LNCaP clone FGC (cell line): ENCODE results near the gene NHLH2.
A peak's percentile ranks its signal among the peaks of the same experiment; 100 is the strongest.

ENCODE experiments used
- DNase-seq: peaks from one replicate; pipeline ENCODE4 v3.0.0-alpha.2; 2011; ENCODE audit warnings: low read depth
- H3K4me3 ChIP-seq: 2 replicates; pipeline ENCODE4 v1.5.1; 2011; ENCODE audit warnings: mild to moderate bottlenecking, low read depth, low read length, control low read depth
- TF ChIP-seq, protein P1 (sequence below): IDR thresholded peaks from 2 replicates; pipeline ENCODE4 v1.5.1; 2012; ENCODE audit warnings: mild to moderate bottlenecking; ENCODE audit not compliant: control insufficient read depth, insufficient read depth; ENCODE audit errors: extremely low read depth

The NHLH2 gene

DNA sequence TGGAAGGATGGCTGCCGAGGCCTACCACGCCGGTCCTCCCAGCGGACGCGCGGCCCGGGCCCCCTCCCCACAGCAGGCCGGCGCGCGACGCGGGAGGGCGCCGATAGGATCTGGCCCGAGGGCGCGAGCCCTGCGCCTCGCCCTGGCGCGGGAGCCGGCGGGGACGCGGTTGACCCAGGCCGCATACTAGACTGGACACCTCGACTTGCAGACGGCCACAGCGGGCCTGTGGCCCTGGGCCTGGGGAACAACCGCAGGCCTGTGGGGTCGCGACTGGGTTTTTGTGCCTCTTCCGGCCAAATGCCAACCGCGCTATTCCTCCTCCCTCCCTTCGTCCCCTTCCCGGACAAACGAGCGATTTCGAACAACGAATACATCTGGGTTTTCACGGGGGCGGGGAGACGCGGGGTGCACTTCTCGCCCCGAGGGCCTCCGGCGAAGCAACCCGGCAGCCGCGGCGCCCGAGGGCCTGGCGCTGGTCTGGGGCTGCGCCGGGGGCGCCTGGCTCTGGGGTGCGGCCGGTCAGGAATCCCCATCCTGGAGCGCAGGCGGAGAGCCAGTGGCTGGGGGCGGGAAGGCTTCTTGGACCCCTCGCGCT lies 2.4 kb downstream of the NHLH2 start:
- TF ChIP-seq, protein P1, sequence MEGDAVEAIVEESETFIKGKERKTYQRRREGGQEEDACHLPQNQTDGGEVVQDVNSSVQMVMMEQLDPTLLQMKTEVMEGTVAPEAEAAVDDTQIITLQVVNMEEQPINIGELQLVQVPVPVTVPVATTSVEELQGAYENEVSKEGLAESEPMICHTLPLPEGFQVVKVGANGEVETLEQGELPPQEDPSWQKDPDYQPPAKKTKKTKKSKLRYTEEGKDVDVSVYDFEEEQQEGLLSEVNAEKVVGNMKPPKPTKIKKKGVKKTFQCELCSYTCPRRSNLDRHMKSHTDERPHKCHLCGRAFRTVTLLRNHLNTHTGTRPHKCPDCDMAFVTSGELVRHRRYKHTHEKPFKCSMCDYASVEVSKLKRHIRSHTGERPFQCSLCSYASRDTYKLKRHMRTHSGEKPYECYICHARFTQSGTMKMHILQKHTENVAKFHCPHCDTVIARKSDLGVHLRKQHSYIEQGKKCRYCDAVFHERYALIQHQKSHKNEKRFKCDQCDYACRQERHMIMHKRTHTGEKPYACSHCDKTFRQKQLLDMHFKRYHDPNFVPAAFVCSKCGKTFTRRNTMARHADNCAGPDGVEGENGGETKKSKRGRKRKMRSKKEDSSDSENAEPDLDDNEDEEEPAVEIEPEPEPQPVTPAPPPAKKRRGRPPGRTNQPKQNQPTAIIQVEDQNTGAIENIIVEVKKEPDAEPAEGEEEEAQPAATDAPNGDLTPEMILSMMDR: no peak
- DNase-seq: no peak
- H3K4me3 ChIP-seq: no peak overlapping the region

- TF ChIP-seq, protein P1: no peak
- H3K4me3 ChIP-seq: no peak overlapping the region
- no peak for DNase-seq
These were observed 3.0 kb downstream of the NHLH2 start for GRCh38 chr1:115837740-115838421.

- TF ChIP-seq, protein P1: no peak
- no peak for DNase-seq
- no peak overlapping the region for H3K4me3 ChIP-seq
These were observed 3.6 kb downstream of the NHLH2 start for GRCh38 chr1:115837341-115837739.

DNA sequence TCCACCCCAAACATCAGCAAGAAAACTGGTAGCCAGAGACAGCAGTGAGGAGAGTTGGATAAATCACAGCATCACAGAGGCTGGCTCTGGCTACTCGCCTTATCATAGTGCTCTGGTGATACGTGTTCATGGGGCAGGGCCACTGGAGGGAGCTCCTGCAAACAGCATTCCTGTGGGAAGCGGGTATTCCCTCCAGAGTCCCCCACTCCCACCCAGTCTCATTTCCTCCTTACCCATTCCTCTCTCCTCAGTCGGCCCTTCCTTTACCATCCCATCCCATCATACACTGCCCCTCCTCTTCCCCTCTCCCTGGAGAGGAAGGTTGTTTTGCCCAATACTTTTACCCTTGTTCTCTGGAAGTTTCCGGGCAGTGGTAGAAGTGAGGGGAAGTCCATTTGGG lies 7.1 kb downstream of the NHLH2 start:
- TF ChIP-seq, protein P1: 0 out of 2 replicates have a peak, but pooled peaks have one; percentile 18
- DNase-seq: no peak
- no peak overlapping the region for H3K4me3 ChIP-seq

DNA sequence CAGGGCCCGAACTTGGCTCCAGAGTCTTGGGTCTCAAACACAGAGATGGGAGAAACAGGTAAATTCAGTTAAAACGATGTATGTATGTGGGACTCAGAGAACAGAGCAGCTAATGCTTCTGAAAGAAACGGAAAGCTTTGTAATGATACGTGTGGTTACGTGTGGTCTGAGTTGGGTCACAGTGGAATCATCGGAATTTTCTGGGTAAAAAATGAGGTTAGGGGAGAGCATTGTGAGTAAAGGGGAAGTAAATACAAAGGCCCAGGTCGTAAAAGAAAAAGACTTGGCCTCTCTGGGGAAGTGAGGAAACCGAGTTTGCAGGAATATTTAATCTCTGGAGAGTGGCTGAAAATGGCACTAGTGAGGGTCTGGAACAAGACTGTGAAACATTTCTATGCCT lies 8.3 kb downstream of the NHLH2 start:
- TF ChIP-seq, protein P1: no peak
- H3K4me3 ChIP-seq: no peak overlapping the region
- DNase-seq: no peak

GRCh38 chr1:115830963-115831362 lies 10.0 kb downstream of the NHLH2 start:
- H3K4me3 ChIP-seq: no peak overlapping the region
- TF ChIP-seq, protein P1: no peak
- no peak for DNase-seq

GRCh38 chr1:115829947-115830346 lies 11.0 kb downstream of the NHLH2 start:
- TF ChIP-seq, protein P1: no peak
- no peak for DNase-seq
- no peak overlapping the region for H3K4me3 ChIP-seq
